OCI-M2 (cell line): ENCODE data around the gene ACACA.

Source experiments
- DNase-seq: peaks from one replicate; lab custom pipeline; 2025; ENCODE audit not compliant: unreplicated experiment; lab: John Stamatoyannopoulos, UW

The ACACA gene

GRCh38 chr17:37109731-37110710 lies 296.6 kb downstream of the ACACA start:
- DNase-seq = no peak

- no peak for DNase-seq
Observed at GRCh38 chr17:37109106-37109505, 297.5 kb downstream of the ACACA start.

- no peak for DNase-seq
Observed at GRCh38 chr17:37107406-37108083, 299.1 kb downstream of the ACACA start.

DNA sequence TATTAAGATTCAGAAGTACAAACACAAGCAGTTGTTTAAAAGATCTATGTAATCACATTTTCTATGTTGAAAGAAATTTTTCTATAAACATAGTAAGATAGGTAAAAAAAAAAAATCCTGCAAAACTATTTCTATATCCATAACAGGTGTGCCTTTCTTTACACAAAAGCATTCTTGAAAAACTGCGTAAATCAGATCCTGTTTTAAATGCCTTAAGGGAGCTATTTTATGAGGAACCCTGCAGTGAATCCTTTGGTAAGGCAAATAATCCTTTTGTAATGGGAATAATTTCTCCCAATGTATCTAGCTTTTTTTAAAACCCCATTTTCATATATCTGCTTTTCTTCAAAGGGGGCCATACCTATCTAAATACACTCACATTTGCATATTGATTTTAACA lies 300.6 kb downstream of the ACACA start:
- DNase-seq = no peak

DNA sequence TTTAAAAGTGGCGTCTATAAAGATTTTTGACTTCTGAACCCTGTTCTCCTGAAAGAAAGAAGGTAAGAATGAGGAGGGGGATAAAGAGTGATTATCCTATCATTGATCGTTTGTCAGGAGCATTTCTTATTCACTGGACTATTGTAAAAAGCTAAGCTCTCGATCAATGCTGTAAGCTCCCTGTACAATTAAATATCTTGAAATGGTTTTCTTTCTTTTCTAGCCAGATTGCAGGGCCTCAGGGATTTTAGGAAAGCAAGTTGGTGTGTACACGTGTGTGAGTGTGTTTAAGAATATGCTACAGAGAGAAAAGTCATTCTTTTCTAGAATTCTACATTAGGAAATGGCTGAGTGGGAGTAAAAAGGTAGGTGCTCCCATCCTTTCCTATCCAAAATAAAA lies 303.4 kb downstream of the ACACA start:
- no peak for DNase-seq

- DNase-seq = no peak
Observed at GRCh38 chr17:37101306-37101705, 305.3 kb downstream of the ACACA start.

- no peak for DNase-seq
Observed at GRCh38 chr17:37100231-37100630, 306.4 kb downstream of the ACACA start.

GRCh38 chr17:37098910-37099664 lies 307.5 kb downstream of the ACACA start:
- no peak for DNase-seq

GRCh38 chr17:37098152-37098551 lies 308.5 kb downstream of the ACACA start:
- no peak for DNase-seq

GRCh38 chr17:37097154-37097553 lies 309.5 kb downstream of the ACACA start:
- DNase-seq = no peak

DNA sequence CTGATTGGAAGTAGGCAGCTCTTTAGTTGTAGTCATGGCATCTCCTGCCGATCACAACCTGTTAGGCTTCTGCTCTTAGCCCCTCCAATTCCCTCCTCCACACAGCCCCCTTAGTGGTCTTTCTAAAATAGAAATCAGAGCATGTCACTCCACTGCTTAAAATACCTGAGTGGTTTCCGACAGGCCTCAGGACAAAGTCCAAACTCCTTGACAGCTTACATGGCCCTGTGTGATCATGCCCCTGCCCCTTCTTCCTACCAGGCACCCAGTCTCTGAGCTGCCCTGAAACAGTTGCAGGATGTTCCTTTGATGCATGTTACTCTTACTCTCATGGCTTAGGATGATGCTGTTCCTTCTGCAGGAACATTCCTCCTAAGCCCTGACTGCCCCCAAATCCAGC lies 310.6 kb downstream of the ACACA start:
- no peak for DNase-seq

DNA sequence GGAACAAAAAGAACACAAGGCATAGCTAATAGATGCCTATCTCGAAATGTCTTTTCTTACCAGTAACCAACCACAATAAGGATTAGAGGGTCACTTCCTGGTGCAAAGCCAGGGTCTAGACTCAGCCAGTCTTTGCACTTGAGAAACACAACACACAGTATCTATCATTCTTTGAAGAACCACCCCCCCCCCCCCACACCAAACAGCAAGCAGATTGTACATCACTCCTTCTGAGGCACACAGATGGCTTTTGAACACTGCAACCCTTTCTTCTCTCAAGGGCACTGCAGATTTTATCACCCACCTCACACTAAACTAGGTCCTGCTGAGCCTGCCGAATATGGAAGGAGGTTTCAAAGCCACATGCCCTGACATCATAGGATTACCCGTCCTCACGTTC lies 312.2 kb downstream of the ACACA start:
- DNase-seq = no peak

DNA sequence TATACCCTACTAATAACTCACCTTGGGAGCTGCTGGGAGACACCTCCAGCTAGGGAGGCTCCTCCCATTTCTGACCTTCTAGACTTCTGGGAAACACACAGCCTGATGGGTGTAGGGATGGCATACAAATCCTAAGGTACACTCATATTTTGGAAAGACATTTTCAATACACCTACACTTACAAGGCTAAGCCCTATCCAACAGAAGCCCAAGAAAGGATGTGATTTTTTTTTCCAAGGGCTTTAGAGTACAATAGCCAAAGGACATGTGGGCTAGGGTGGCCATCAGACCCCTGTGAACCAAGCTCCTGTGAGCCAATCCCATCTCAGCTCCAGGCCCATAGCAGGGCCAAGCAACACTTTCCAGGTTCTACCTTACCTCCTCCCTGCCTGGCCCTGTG lies 313.9 kb downstream of the ACACA start:
- no peak for DNase-seq

- DNase-seq = no peak
Observed at GRCh38 chr17:37092071-37092470, 314.6 kb downstream of the ACACA start.

GRCh38 chr17:37090941-37091340 lies 315.7 kb downstream of the ACACA start:
- no peak for DNase-seq

DNA sequence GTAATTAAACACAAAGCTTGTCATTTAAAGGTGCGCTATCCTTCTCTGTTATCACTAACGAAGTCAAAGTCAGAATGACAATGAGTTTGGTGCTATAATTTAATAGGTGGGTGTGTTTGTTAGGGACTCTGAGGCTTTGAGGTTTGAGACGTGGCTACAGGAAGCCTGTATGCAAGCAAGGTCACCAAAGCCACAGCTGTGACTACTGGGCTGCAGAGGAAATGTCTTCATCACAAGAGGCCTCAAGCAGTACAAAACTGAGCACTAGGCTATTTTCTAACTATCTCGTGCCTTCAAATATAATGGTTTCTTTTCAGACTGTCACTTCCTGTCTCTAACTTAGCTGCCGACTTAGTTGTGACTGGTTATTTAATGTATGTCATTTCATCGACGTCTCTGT lies 316.7 kb downstream of the ACACA start:
- DNase-seq = no peak

DNA sequence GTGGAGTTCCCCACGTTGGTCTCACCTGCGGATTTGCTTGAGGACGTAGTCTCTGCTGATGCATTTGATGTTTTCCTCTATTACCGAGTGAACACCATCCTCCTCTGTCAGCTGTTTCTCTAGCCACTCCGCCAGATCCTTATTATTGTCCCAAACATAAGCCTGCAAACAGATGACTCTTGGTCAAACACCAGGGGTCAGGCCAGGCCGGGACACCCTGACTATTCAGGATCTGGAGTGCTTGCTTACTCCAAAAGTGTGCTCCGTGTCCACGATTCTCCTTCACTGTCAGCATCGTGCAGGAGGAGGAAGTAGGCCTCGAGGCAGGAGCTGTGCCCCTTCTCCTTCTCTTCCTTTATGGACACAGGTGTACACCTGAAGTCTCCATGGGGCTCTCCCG lies 317.7 kb downstream of the ACACA start:
- no peak for DNase-seq

DNA sequence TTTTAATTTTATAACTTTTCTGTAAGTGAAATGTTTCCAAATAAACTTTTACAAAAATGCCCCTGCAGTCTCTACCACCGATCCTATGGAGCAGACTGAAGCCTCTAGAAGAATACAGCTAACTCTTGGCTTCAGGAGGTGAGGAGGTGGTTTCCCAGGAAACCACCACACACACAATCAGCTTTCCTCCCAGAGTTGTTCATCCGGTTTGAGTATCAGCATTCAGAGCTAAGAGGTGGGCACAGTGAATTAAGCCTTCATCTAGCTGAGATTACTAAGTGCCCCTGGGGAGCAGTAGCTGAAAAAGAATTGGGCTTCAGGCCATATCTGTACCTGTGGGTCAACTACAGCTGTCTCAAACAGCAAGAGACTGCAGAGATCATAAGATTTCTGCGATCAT lies 318.2 kb downstream of the ACACA start:
- no peak for DNase-seq

- no peak for DNase-seq
Observed at GRCh38 chr17:37087683-37088082, 319.0 kb downstream of the ACACA start.

- DNase-seq = no peak
Observed at GRCh38 chr17:37086948-37087347, 319.7 kb downstream of the ACACA start.

GRCh38 chr17:37086334-37086733 lies 320.3 kb downstream of the ACACA start:
- no peak for DNase-seq

GRCh38 chr17:37084372-37084771 lies 322.3 kb downstream of the ACACA start:
- DNase-seq = no peak
